Measurements from ENCODE around the gene COL1A1. TPM values are rescaled to one million over a fixed set of nuclear protein-coding genes. Genes with fewer than 3 reads are reported as not detected.

The COL1A1 gene
- total RNA-seq, 3 donors from 2014 or later, result 23.4 to 67.2 (median 44.5) TPM

DNA sequence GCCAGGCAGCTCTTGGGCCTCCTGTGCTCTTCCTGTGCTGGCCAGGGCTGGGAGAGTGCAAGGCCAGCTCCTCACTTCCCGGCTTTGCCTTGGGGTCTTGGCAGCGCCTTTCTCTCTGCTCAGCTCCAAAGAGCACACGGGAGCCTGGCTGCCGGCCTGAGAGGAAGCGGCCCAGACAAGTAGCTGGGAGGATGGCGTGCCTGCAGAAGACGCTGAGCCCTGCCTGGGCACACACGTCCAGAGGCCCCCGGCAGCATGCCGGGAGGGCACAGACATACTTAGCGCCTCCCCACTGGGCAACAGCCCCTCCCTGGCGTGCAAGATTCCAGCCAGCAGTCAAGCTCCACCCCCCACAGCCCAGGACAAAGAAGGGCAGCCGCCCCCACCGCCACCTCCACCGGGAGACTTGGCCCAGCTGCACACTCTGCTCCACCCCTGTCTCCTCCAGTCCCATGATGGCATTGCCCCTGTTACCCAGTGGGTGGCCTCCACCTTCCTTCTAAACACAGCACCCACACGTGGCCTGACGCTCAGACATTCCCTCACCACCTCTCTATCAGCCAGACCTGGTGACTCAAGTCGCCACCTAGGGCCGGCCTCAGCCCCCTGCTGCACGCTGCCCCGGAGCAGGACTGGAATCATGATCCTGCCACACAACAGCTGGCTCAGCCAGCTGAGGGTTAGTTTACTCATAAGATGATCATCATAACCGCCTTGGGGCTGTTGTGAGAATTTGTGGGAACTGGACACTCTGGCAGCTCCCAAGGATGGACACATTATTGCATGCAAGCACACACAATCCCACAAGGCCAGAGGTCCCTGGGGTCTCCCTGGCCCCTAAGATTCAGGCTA, 23.2 kb downstream of the COL1A1 start:
- no peaks in the 10 kb centered on the region for H3K27me3 ChIP-seq

DNA sequence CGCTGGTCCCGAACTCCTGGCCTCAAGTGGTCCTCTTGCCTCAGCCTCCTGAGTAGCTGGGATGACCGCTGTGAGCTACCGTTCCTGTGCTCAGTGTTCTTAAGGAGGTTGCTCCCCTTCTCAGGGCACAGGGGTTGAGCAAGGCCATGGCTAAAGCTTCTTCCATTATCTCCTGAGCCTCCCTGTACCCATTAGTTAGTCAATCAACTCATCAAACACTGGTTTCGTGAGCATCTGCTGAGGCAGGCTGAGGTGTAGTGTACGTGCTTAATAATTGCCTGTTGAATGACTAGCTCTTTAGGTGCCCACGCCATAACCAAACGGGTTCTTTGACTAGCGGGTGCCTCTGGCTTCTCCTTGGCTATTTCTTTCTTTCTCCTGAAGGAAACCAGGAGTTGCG, 24.0 kb downstream of the COL1A1 start:
- intact Hi-C loops (cut with DNase I; ENCODE audit: low total_unique reads), result no loop called here
- Histone ChIP-seq H3K4me3 (no peak overlapping the region), H3K27ac (peak overlapping the region; percentile 78 to 81), H3K27me3 (no peaks in the 10 kb centered on the region), H3K4me1 (peaks cover 9 to 10% of the 10 kb centered on the region in 2 donors), H3K9me3 (no peaks in the 10 kb centered on the region), H3K36me3 (no peaks in the 10 kb centered on the region)
- DNase-seq (ENCODE audit: low spot score in 2 of 2), result no peak
- TF ChIP-seq, protein P1, sequence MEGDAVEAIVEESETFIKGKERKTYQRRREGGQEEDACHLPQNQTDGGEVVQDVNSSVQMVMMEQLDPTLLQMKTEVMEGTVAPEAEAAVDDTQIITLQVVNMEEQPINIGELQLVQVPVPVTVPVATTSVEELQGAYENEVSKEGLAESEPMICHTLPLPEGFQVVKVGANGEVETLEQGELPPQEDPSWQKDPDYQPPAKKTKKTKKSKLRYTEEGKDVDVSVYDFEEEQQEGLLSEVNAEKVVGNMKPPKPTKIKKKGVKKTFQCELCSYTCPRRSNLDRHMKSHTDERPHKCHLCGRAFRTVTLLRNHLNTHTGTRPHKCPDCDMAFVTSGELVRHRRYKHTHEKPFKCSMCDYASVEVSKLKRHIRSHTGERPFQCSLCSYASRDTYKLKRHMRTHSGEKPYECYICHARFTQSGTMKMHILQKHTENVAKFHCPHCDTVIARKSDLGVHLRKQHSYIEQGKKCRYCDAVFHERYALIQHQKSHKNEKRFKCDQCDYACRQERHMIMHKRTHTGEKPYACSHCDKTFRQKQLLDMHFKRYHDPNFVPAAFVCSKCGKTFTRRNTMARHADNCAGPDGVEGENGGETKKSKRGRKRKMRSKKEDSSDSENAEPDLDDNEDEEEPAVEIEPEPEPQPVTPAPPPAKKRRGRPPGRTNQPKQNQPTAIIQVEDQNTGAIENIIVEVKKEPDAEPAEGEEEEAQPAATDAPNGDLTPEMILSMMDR (IDR thresholded peaks at IDR 0.05), result no peak
- TF ChIP-seq POLR2A (IDR thresholded peaks at IDR 0.05), result no peak
- TF ChIP-seq POLR2AphosphoS5 (IDR thresholded peaks at IDR 0.05), result no peak

More for the DNA sequence above, 23.2 kb downstream of the COL1A1 start:
- H3K4me3 ChIP-seq, result peak overlapping the region in 2 of 3 donors; percentile 30 to 54
- peak overlapping the region; percentile 78 to 81 for H3K27ac ChIP-seq
- H3K9me3 ChIP-seq, result no peaks in the 10 kb centered on the region
- DNase-seq (ENCODE audit: low spot score in 2 of 2), result peak; percentile 66 to 86
- H3K36me3 ChIP-seq, result no peaks in the 10 kb centered on the region
- H3K4me1 ChIP-seq, result peaks cover 9 to 10% of the 10 kb centered on the region in 2 donors
- TF ChIP-seq, protein P1 (IDR thresholded peaks at IDR 0.05), result peak in 2 of 3 donors; percentile 19 to 48
- no peak for TF ChIP-seq POLR2AphosphoS5 (IDR thresholded peaks at IDR 0.05)
- intact Hi-C loops (cut with DNase I; ENCODE audit: low total_unique reads), result no loop called here

DNA sequence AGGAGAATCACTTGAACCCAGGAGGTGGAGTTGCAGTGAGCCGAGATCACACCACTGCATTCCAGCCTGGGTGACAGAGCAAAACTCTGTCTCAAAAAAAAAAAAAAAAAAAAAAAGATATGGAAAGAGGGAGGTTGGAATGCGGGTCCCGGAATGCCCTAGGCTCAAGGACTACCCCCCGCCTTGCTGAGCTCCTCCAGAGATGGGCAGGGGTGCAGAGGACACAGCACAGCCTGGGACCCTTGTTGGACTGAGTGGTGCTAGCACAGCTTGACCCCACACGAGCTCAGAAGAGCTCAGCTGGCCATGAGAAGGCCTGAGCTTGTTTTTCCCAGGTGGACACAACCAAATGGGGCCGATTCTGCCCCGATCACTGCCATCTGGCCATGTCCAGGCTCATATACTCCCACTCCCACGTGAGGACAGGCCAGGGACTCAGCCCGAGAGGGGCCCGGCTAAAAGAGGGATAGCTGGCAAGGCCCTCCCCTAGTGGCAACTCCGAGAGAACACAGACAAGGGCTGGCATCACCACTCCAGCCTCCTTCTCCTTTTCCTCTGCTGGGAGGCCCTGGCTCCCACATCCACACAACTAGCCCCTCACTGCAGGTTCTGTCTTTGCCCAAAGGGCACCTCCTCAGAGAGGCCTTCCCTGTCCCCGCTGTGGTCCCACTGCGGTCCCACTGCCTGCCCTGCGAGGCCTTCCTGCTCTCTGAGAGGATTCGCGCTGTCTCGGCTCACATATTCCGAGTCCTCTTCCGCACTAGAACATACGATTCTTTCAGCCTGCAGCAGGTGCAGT, 24.7 kb downstream of the COL1A1 start:
- no peak for DNase-seq (ENCODE audit: low spot score in 2 of 2)
- peaks cover 9 to 10% of the 10 kb centered on the region in 2 donors for H3K4me1 ChIP-seq
- H3K27ac ChIP-seq, result peak overlapping the region; percentile 78 to 81
- no peaks in the 10 kb centered on the region for H3K27me3 ChIP-seq
- no peak overlapping the region for H3K4me3 ChIP-seq
- H3K9me3 ChIP-seq, result no peaks in the 10 kb centered on the region
- intact Hi-C loops (cut with DNase I; ENCODE audit: low total_unique reads), result no loop called here
- H3K36me3 ChIP-seq, result no peaks in the 10 kb centered on the region
- TF ChIP-seq POLR2AphosphoS5 (IDR thresholded peaks at IDR 0.05), result no peak
- TF ChIP-seq, protein P1 (IDR thresholded peaks at IDR 0.05), result peak in 1 of 3 donors; percentile 17

DNA sequence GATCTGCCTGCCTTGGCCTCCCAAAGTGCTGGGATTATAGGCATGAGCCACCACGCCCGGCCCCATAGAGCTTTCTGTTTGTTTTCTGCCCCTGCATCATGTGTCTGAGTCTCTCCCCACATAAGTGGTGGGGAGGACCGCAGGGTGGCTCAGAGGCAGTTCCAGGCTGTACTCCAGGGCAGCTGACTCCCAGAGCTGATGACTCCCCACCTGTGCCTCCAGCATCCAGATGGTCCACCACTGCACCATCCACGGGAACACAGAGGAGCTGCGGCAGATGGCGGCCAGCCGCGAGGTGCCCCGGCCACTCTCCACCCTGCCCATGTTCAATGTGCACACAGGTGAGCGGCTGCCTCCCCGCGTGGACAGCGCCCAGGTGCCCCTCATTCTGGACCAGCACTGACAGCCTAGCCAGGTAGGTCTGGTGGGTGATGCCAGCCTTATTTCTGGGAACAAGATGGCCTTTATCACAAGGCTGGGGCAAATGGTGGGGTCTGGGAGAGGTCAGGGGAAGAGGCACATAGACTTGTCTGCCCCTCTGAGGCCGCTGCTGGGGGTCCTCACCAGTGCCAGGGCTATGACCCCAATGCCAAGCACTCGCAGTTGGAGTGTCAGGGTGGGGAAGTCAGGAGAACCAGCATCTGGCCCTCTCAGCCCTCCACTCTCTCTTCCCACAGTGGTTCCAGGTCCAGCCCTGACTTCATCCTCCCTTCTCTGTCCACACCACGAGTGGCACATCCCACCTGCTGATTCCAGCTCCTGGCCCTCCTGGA, 26.2 kb downstream of the COL1A1 start:
- DNase-seq (ENCODE audit: low spot score in 2 of 2), result no peak
- peak overlapping the region; percentile 36 to 50 for H3K27ac ChIP-seq
- TF ChIP-seq, protein P1 (IDR thresholded peaks at IDR 0.05), result no peak
- TF ChIP-seq POLR2AphosphoS5 (IDR thresholded peaks at IDR 0.05) (no peak), POLR2A (IDR thresholded peaks at IDR 0.05) (no peak)
- H3K9me3 ChIP-seq, result no peaks in the 10 kb centered on the region
- no peaks in the 10 kb centered on the region for H3K27me3 ChIP-seq
- peaks cover 9 to 10% of the 10 kb centered on the region in 2 donors for H3K4me1 ChIP-seq
- no peaks in the 10 kb centered on the region for H3K36me3 ChIP-seq
- H3K4me3 ChIP-seq, result no peak overlapping the region
- intact Hi-C loops (cut with DNase I; ENCODE audit: low total_unique reads), result no loop called here
